ENCODE measurements around the gene POU2AF2.

- TF ChIP-seq CTCF (conservative IDR thresholded peaks at IDR 0.05) (no peak), EZH2 (IDR thresholded peaks at IDR 0.05; ENCODE audit: low read depth) (no peak)
These were observed 19.1 kb downstream of the POU2AF2 start for GRCh38 chr11:111264646-111265045.
